SK-N-SH (cell line): Measurements from ENCODE around the gene XPR1. TPM values are rescaled to one million over a fixed set of nuclear protein-coding genes. Genes with fewer than 3 reads are reported as not detected.

ENCODE experiments used
- CTCF ChIA-PET: fragments of 300-600, 350-600 bp; formaldehyde crosslinking; extraction: SDS; loops from one replicate; lab custom pipeline; 2021; lab: Yijun Ruan, JAX
- POLR2A ChIA-PET: fragments of 350-600 bp; sonication (Branson Sonifier 250); formaldehyde crosslinking; extraction: SDS; loops from one replicate; lab custom pipeline; 2020; ENCODE audit warnings: antibody characterized with exemption, inconsistent platforms; lab: Yijun Ruan, JAX
- DNase-seq: peaks from one replicate; pipeline ENCODE4 v3.0.0; 2012
- H2AFZ ChIP-seq: fragments of 200-600 bp; sonication (generic); 2 replicates; pipeline ENCODE4 v1.8.1; 2016; ENCODE audit warnings: antibody characterized with exemption, mild to moderate bottlenecking, low read depth
- H3F3A ChIP-seq: fragments of 200-600 bp; sonication (generic); replicated peaks from 2 replicates; pipeline ENCODE3; 2016; ENCODE audit warnings: antibody characterized with exemption, mild to moderate bottlenecking; ENCODE audit not compliant: insufficient read depth
- H3K27ac ChIP-seq, 2 experiments: fragments of 200-500 bp in 1 of 2; fragments of 200-600 bp in 1 of 2; sonication (Bioruptor generic) in 1 of 2; sonication (generic), shearing (Covaris generic) in 1 of 2; 2 replicates each; pipeline versions ENCODE4 v1.5.1 to v1.6.1; 2014 to 2016; ENCODE audit warnings: low read depth in 2 of 2, inconsistent platforms in 1 of 2, low read length in 1 of 2, mild to moderate bottlenecking in 1 of 2, mixed read lengths in 1 of 2
- H3K27me3 ChIP-seq: fragments of 200-600 bp; sonication (generic), shearing (Covaris generic); 2 replicates; pipeline ENCODE4 v1.6.1; 2016; ENCODE audit warnings: mixed run types; ENCODE audit not compliant: insufficient read depth
- H3K36me3 ChIP-seq, 2 experiments: fragments of 200-500 bp in 1 of 2; fragments of 200-600 bp in 1 of 2; sonication (Bioruptor generic) in 1 of 2; sonication (generic) in 1 of 2; replicated peaks in 1 of 2; 2 replicates each; pipeline versions ENCODE3 to v1.5.1; 2014 to 2016; ENCODE audit warnings: low read length in 1 of 2, mild to moderate bottlenecking in 1 of 2; ENCODE audit not compliant: insufficient read depth in 2 of 2, control insufficient read depth in 1 of 2
- H3K4me1 ChIP-seq, 2 experiments: fragments of 200-500 bp in 1 of 2; fragments of 200-600 bp in 1 of 2; sonication (Bioruptor generic) in 1 of 2; sonication (generic), shearing (Covaris generic) in 1 of 2; 2 replicates each; pipeline versions ENCODE4 v1.5.1 to v1.6.1; 2014 to 2016; ENCODE audit warnings: low read depth in 1 of 2, low read length in 1 of 2, mixed run types in 1 of 2; ENCODE audit not compliant: insufficient read depth in 2 of 2, control insufficient read depth in 1 of 2
- H3K4me2 ChIP-seq: fragments of 200-600 bp; sonication (generic), shearing (Covaris generic); 2 replicates; pipeline ENCODE4 v1.6.1; 2017; ENCODE audit warnings: mixed run types
- H3K4me3 ChIP-seq, 2 experiments: fragments of 200-500 bp in 1 of 2; fragments of 200-600 bp in 1 of 2; sonication (Bioruptor generic) in 1 of 2; sonication (generic), shearing (Covaris generic) in 1 of 2; 2 replicates each; pipeline versions ENCODE4 v1.5.1 to v1.8.1; 2014 to 2016; ENCODE audit warnings: low read depth in 2 of 2, inconsistent platforms in 1 of 2, low read length in 1 of 2, mild to moderate bottlenecking in 1 of 2, mixed read lengths in 1 of 2, moderate library complexity in 1 of 2
- H3K79me2 ChIP-seq: fragments of 200-600 bp; sonication (generic); 2 replicates; pipeline ENCODE4 v1.8.1; 2017; ENCODE audit warnings: mild to moderate bottlenecking; ENCODE audit not compliant: insufficient read depth
- H3K9ac ChIP-seq: fragments of 200-600 bp; sonication (generic); 2 replicates; pipeline ENCODE4 v1.6.1; 2017; ENCODE audit warnings: mixed run types
- H3K9me2 ChIP-seq: fragments of 200-600 bp; sonication (generic); 2 replicates; pipeline ENCODE4 v1.6.1; 2017; ENCODE audit warnings: mixed run types
- H3K9me3 ChIP-seq: fragments of 200-600 bp; sonication (generic); 2 replicates; pipeline ENCODE4 v1.6.1; 2017; ENCODE audit warnings: mixed run types, mild to moderate bottlenecking, moderate library complexity
- H4K20me1 ChIP-seq: fragments of 200-600 bp; sonication (generic); 2 replicates; pipeline ENCODE4 v1.6.1; 2017; ENCODE audit warnings: mild to moderate bottlenecking, mixed run types; ENCODE audit not compliant: insufficient read depth
- FOSL2 ChIP-seq: IDR thresholded peaks from 2 replicates; pipeline ENCODE4 v1.4.0; 2012; ENCODE audit warnings: low read depth, mild to moderate bottlenecking, moderate library complexity, borderline replicate concordance
- FOXJ3 ChIP-seq: sonication (generic); formaldehyde crosslinking; IDR thresholded peaks from 2 replicates; pipeline ENCODE4 v1.5.1; 2020; ENCODE audit warnings: mild to moderate bottlenecking, missing genetic modification reagents
- GABPA ChIP-seq: IDR thresholded peaks from 2 replicates; pipeline ENCODE4 v1.4.0; 2012; ENCODE audit warnings: low read depth, mild to moderate bottlenecking
- GATA2 ChIP-seq: sonication (generic); formaldehyde crosslinking; IDR thresholded peaks from 2 replicates; pipeline ENCODE4 v1.5.0; 2020; ENCODE audit warnings: mild to moderate bottlenecking, missing genetic modification reagents
- MAX ChIP-seq: IDR thresholded peaks from 2 replicates; pipeline ENCODE4 v1.4.0; 2012; ENCODE audit warnings: low read depth
- MEF2A ChIP-seq: IDR thresholded peaks from 2 replicates; pipeline ENCODE4 v1.4.0; 2012; ENCODE audit warnings: low read depth, borderline replicate concordance
- MXI1 ChIP-seq: IDR thresholded peaks from 2 replicates; pipeline ENCODE4 v1.6.1; 2012; ENCODE audit warnings: mild to moderate bottlenecking, low read depth, low read length, improper control_type of control experiment
- RAD21 ChIP-seq: IDR thresholded peaks from 2 replicates; pipeline ENCODE4 v1.6.1; 2012; ENCODE audit warnings: mild to moderate bottlenecking, low read length
- RXRA ChIP-seq: IDR thresholded peaks from 2 replicates; pipeline ENCODE4 v1.4.0; 2012; ENCODE audit warnings: low read depth, mild to moderate bottlenecking, borderline replicate concordance
- TCF12 ChIP-seq: IDR thresholded peaks from 2 replicates; pipeline ENCODE4 v1.4.0; 2012
- WGBS: methylation state at CpG from one replicate; pipeline ENCODE4 v1.1.6; 2017; ENCODE audit warnings: low lambda C conversion rate; 5-methylcytosine and 5-hydroxymethylcytosine counted together
- polyA plus RNA-seq, 3 experiments: library from polyadenylated mRNA; depleted of rRNA; stranded (reverse); fragments of >200 nt; gene quantifications; 2 replicates each; pipeline ENCODE4 v1.2.3, GENCODE V29; 2012
- TF ChIP-seq, protein P1 (sequence below): IDR thresholded peaks from 2 replicates; pipeline ENCODE4 v1.4.0; 2012; ENCODE audit warnings: low read depth, borderline replicate concordance
- TF ChIP-seq, protein P2 (sequence below): IDR thresholded peaks from 2 replicates; pipeline ENCODE4; 2012
- TF ChIP-seq, protein P3 (sequence below): fragments of 200-600 bp; sonication (generic); IDR thresholded peaks from 2 replicates; pipeline ENCODE4 v1.6.1; 2017; ENCODE audit warnings: antibody characterized with exemption, mild to moderate bottlenecking, moderate library complexity
- TF ChIP-seq, protein P4 (sequence below): fragments of 150-350 bp; IDR thresholded peaks from 2 replicates; pipeline ENCODE4 v1.6.1; 2016; ENCODE audit warnings: mild to moderate bottlenecking, low read depth, low read length

XPR1 gene
- polyA plus RNA-seq, 1 of the 3 experiments (the other 2 are of a cell fraction) = 7.9 TPM

GRCh38 chr1:180898441-180899219 lies 266.8 kb downstream of the XPR1 start:
- WGBS = 81% methylated on average over 5 of the region's 5 CpGs
- no peak overlapping the region for H3K4me3 ChIP-seq
- H3K9ac ChIP-seq = no peak overlapping the region
- no peak overlapping the region for H3K4me2 ChIP-seq
- ChIA-PET CTCF (interaction anchor here (1.0 to 1.8 kb wide), 6 partner anchors 17 to 244 kb away, joined by 3 to 7 read pairs (median 4); no protein-coding TSS in a partner anchor), POLR2A (interaction anchor here (1.2 kb wide), 1 partner anchor 32 kb away, joined by 4 read pairs; no protein-coding TSS in a partner anchor)
- no peaks in the 10 kb centered on the region for H3F3A ChIP-seq
- no peaks in the 10 kb centered on the region for H3K79me2 ChIP-seq
- H3K4me1 ChIP-seq = peaks cover 0 to 20% of the 10 kb centered on the region in 2 experiments; a peak in 1 of 4 replicates
- no peaks in the 10 kb centered on the region for H3K9me3 ChIP-seq
- no peaks in the 10 kb centered on the region for H4K20me1 ChIP-seq
- peak overlapping the region in 1 of 2 experiments; percentile 50; a peak in 2 of 4 replicates for H3K27ac ChIP-seq
- TF ChIP-seq, protein P1, sequence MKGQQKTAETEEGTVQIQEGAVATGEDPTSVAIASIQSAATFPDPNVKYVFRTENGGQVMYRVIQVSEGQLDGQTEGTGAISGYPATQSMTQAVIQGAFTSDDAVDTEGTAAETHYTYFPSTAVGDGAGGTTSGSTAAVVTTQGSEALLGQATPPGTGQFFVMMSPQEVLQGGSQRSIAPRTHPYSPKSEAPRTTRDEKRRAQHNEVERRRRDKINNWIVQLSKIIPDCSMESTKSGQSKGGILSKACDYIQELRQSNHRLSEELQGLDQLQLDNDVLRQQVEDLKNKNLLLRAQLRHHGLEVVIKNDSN = no peak
- TF ChIP-seq MEF2A (no peak), RAD21 (no peak), GABPA (no peak), GATA2 (CRISPR knock-in tag) (no peak), FOXJ3 (no peak), MXI1 (no peak), TCF12 (no peak), RXRA (no peak), FOSL2 (no peak), MAX (no peak)
- TF ChIP-seq, protein P2, sequence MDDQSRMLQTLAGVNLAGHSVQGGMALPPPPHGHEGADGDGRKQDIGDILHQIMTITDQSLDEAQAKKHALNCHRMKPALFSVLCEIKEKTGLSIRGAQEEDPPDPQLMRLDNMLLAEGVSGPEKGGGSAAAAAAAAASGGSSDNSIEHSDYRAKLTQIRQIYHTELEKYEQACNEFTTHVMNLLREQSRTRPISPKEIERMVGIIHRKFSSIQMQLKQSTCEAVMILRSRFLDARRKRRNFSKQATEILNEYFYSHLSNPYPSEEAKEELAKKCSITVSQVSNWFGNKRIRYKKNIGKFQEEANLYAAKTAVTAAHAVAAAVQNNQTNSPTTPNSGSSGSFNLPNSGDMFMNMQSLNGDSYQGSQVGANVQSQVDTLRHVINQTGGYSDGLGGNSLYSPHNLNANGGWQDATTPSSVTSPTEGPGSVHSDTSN = no peak
- TF ChIP-seq, protein P3, sequence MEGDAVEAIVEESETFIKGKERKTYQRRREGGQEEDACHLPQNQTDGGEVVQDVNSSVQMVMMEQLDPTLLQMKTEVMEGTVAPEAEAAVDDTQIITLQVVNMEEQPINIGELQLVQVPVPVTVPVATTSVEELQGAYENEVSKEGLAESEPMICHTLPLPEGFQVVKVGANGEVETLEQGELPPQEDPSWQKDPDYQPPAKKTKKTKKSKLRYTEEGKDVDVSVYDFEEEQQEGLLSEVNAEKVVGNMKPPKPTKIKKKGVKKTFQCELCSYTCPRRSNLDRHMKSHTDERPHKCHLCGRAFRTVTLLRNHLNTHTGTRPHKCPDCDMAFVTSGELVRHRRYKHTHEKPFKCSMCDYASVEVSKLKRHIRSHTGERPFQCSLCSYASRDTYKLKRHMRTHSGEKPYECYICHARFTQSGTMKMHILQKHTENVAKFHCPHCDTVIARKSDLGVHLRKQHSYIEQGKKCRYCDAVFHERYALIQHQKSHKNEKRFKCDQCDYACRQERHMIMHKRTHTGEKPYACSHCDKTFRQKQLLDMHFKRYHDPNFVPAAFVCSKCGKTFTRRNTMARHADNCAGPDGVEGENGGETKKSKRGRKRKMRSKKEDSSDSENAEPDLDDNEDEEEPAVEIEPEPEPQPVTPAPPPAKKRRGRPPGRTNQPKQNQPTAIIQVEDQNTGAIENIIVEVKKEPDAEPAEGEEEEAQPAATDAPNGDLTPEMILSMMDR = no peak
- TF ChIP-seq, protein P4, sequence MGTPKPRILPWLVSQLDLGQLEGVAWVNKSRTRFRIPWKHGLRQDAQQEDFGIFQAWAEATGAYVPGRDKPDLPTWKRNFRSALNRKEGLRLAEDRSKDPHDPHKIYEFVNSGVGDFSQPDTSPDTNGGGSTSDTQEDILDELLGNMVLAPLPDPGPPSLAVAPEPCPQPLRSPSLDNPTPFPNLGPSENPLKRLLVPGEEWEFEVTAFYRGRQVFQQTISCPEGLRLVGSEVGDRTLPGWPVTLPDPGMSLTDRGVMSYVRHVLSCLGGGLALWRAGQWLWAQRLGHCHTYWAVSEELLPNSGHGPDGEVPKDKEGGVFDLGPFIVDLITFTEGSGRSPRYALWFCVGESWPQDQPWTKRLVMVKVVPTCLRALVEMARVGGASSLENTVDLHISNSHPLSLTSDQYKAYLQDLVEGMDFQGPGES = no peak
- no peak overlapping the region for H2AFZ ChIP-seq
- H3K27me3 ChIP-seq = no peaks in the 10 kb centered on the region
- peak; percentile 36 for DNase-seq
- no peaks in the 10 kb centered on the region for H3K9me2 ChIP-seq
- no peaks in the 10 kb centered on the region for H3K36me3 ChIP-seq
